GM12878 (cell line): ENCODE data around the gene LIMS2. TPM values are rescaled to one million over a fixed set of nuclear protein-coding genes. Genes with fewer than 3 reads are reported as not detected.

ENCODE experiments used
- CEBPB ChIP-seq, 2 experiments: fragments of 150-350 bp in 1 of 2; IDR thresholded peaks; 2 replicates each; pipeline ENCODE4 v1.6.1; 2012 to 2014; ENCODE audit warnings: low read depth in 2 of 2, low read length in 2 of 2, borderline replicate concordance in 1 of 2, inconsistent platforms in 1 of 2
- HDGF ChIP-seq: fragments of 450-650 bp; IDR thresholded peaks from 2 replicates; pipeline ENCODE4 v1.6.1; 2016; ENCODE audit warnings: antibody characterized with exemption
- IRF3 ChIP-seq: fragments of 450-650 bp; IDR thresholded peaks from 2 replicates; pipeline ENCODE4 v1.6.1; 2014; ENCODE audit warnings: mild to moderate bottlenecking
- MYC ChIP-seq: IDR thresholded peaks from 2 replicates; pipeline ENCODE4 v1.6.1; 2011; ENCODE audit warnings: mild to moderate bottlenecking, low read length, moderate library complexity, inconsistent platforms; ENCODE audit not compliant: insufficient read depth, insufficient replicate concordance, insufficient read length, severe bottlenecking
- NR2C2 ChIP-seq: IDR thresholded peaks from 2 replicates; pipeline ENCODE4 v1.6.1; 2011; ENCODE audit warnings: borderline replicate concordance, low read depth; ENCODE audit not compliant: control insufficient read depth, insufficient read length
- PBX3 ChIP-seq: IDR thresholded peaks from 2 replicates; pipeline ENCODE4 v1.6.1; 2011; ENCODE audit warnings: mild to moderate bottlenecking, low read depth, low read length, moderate library complexity; ENCODE audit not compliant: insufficient replicate concordance
- RELB ChIP-seq: fragments of 450-650 bp; IDR thresholded peaks from 2 replicates; pipeline ENCODE4 v1.6.1; 2017; ENCODE audit warnings: low read depth, mild to moderate bottlenecking, moderate library complexity
- TBL1XR1 ChIP-seq: IDR thresholded peaks from 2 replicates; pipeline ENCODE4 v1.6.1; 2012; ENCODE audit warnings: low read depth, low read length, improper control_type of control experiment
- polyA plus RNA-seq, 11 experiments: library from polyadenylated mRNA; depleted of rRNA in 4 of 11; unstranded in 6 of 11; stranded (reverse) in 5 of 11; fragments of >200 nt; fragmentation: Nextera tagmentation in 4 of 11; fragmentation: Illumina TruSeq in 1 of 11; extraction: Ambion mirVana in 4 of 11; extraction: Trizol in 1 of 11; gene quantifications; 1 replicate in 1 of 11; 2 replicates in 10 of 11; pipeline versions ENCODE4 v1.2.1 to v1.2.3, GENCODE V29; 2011 to 2016; ENCODE audit warnings: inconsistent platforms in 2 of 11, missing spikeins in 2 of 11, low read depth in 1 of 11
- total RNA-seq, 4 experiments: library from RNA; depleted of rRNA in 3 of 4; stranded (reverse); fragments of >200 nt in 3 of 4; fragmentation: Illumina TruSeq in 1 of 4; extraction: Trizol in 1 of 4; gene quantifications; 2 replicates each; pipeline versions ENCODE4 v1.2.1 to v1.2.3, GENCODE V29; 2013 to 2021

Gene LIMS2
- total and polyA plus RNA-seq, 10 of the 15 experiments (the other 5 are each of a cell fraction or from before 2014, with no cell fraction given), result 0.06 to 0.81 (median 0.16) TPM; not detected in 2

- TF ChIP-seq PBX3, result no peak
- no peak for TF ChIP-seq NR2C2
- TF ChIP-seq TBL1XR1, result no peak
- TF ChIP-seq HDGF, result no peak
- no peak for TF ChIP-seq IRF3
- TF ChIP-seq MYC, result no peak
- no peak for TF ChIP-seq CEBPB (IDR thresholded peaks at IDR 0.05; ENCODE audit: borderline replicate concordance in 1 of 2, low read depth in 2 of 2, low read length in 2 of 2)
- no peak for TF ChIP-seq RELB
These were observed 6.0 kb upstream of the LIMS2 start (continued) for GRCh38 chr2:127681288-127681804.
